Inferior parietal cortex (tissue), 1 donor: ENCODE data around the gene ARHGAP32.

ENCODE experiments used
- DNase-seq: peaks from one replicate; pipeline ENCODE4 v3.0.0-alpha.2; 2016; ENCODE audit errors: extremely low spot score

Gene ARHGAP32

GRCh38 chr11:129192150-129192549, at the start of gene ARHGAP32:
TSS of gene ARHGAP32 (minus strand) at chr11:129192325. CDS start at chr11:129192198, 127 bp downstream.
- DNase-seq, result no peak

- no peak for DNase-seq
These were observed 47.1 kb upstream of the ARHGAP32 start for GRCh38 chr11:129239207-129239606.

- DNase-seq, result no peak
These were observed 45.9 kb upstream of the ARHGAP32 start for GRCh38 chr11:129237880-129238638.

- no peak for DNase-seq
These were observed 45.3 kb upstream of the ARHGAP32 start for GRCh38 chr11:129237456-129237855.

GRCh38 chr11:129236850-129237249, 44.7 kb upstream of the ARHGAP32 start:
- DNase-seq, result no peak

DNA sequence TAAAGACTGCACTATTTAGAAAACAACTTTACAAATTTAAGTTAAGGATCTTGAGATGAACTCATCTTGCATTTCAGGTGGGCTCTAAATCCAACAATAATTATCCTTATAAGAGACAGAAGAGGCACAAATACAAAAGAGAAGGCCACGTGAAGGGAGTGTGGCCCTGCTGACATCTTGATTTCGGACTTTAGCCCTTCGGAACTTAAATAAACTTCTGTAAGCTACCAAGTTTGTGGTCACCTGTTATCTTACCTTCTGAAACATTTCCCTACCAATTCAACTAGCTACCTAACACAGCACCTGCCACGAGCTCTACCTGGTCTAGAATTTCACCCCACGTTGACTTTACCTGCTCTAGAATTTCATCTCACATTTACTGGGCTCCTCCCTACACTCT, 42.9 kb upstream of the ARHGAP32 start:
- no peak for DNase-seq

DNA sequence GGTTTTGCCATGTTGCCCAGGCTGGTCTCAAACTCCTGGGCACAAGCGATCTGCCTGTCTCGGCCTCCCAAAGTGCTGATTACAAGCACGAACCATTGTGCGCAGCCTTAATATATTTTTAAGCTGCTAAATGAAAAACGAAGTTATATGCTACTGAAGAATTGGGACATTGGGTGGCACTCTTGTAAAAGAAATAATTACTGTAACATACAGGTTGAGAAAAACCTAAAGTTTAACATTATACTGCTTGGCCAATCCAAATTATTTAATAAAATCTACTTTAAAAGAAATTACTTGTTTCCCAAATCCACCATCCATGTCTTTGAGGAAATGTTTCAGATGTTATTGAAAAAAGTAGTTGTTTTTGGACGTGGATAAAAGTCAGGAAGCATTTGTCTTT, 37.9 kb upstream of the ARHGAP32 start:
- DNase-seq, result peak; percentile 43

- no peak for DNase-seq
These were observed 34.2 kb upstream of the ARHGAP32 start for GRCh38 chr11:129226207-129226798.

DNA sequence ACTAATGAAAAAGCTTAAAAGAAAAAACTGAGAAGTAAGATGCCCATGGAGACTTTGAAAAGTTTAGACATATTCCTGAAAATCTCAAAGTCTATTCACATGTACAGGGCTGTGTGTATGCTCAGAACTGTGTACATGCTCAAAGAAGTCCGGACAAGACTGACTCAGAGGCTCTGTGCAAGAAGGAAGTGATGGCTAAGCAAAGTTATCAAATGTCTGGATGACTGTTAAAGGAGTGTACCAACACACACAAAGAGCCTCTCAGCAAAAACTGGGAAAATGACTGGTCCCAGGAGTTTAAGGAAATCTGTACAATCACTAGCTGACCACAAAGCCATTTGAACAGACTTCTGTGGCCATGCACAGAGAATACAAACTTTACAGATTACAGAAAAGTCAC, 33.1 kb upstream of the ARHGAP32 start:
- DNase-seq, result no peak

DNA sequence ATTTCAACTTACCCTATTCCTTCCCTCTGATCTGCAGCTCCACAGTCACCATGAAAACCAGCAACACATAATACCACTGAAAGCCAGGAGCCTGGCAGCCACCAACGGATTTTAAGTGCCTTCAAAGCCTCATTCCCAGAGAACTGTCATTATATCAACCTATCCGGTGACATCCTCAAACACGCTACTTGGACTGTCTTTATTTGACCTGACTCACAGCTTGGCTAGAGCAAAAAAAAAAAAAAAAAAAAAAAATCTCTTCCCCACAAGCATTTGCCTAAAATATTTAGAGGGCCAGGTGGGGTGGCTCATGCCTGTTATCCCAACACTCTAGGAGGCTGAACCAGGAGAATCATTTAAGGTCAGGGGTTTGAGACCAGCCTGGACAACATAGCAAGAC, 32.4 kb upstream of the ARHGAP32 start:
- DNase-seq, result no peak

DNA sequence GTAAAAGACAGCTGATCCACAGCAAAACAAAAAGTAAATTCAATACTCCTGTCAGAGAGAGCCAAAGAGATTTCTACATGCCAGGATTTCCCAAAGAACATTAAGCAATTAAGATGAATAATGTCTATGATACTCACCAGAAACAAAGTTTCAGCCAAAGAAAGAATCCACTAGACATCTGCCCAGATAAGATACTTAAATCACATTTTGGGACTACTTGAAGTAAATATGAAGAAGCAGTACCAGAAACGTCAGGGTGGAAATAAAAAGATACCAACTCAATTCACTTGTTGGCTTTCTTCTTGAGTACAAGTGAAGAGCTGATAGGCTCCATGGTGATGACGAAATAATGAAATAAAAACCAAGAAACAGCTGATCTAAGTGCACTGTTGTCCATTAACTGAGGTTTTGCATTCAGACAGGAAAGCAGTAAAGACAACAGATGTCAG, 31.6 kb upstream of the ARHGAP32 start:
- no peak for DNase-seq

DNA sequence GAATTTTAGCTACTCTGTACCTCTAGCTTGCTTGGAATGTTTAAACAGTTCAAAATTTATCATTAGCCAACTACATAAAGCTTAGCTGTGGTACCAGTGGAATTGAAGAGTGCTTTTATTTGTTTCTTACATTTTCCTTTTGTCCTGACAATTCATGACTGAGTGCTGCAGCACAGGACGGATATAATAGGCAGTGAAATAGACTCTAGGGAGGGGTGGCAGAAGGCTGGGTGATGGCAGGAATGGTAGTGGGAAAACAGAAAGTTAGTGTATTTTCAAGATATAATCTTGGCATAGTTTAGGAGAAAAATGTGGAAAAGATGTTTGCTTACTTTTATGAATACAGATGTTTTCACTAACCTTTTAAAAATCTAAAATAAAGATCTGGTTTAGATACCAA, 31.1 kb upstream of the ARHGAP32 start:
- DNase-seq, result no peak

DNA sequence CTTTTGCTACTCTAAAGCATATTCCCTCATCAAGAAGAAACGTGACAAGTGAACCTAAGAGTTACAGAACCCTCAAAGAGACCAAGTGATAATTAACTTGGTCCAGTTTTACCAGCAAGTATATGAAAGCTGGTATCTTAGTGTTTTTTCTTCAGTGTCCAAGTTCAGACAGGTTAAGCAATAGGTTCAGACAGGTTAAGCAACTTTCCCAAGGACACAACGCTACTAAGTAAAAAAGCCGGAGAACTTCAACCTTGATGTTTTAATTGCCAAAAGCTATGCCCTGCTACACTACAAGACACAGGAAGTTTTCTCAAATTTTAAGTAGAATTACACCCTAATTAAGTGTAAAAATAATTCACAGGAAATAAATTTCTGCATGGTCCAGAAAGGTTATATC, 30.0 kb upstream of the ARHGAP32 start:
- DNase-seq, result no peak

- DNase-seq, result no peak
These were observed 23.6 kb upstream of the ARHGAP32 start for GRCh38 chr11:129215506-129216245.

GRCh38 chr11:129214710-129215295, 22.7 kb upstream of the ARHGAP32 start:
- DNase-seq, result no peak

GRCh38 chr11:129213261-129213660, 21.1 kb upstream of the ARHGAP32 start:
- DNase-seq, result no peak

DNA sequence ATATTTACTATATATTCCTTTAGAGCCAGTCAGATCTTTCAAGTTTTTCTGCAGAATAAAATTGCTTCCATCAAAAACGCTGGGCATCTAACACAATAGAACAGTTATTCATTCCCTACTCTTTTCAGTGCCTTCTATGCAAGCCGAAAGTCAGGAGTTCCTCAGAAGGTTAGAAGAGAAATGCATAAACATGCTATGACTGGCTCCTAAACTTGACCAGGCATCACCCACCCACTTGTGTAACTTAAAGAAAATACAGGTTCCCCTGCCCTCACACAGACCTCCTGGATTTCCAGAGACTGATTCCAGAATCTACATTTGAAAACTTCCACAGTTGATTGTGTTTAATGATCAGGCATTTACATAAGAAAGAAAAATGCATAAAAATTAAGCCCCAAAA, 19.3 kb upstream of the ARHGAP32 start:
- no peak for DNase-seq

GRCh38 chr11:129210831-129211181, 18.7 kb upstream of the ARHGAP32 start:
- no peak for DNase-seq

DNA sequence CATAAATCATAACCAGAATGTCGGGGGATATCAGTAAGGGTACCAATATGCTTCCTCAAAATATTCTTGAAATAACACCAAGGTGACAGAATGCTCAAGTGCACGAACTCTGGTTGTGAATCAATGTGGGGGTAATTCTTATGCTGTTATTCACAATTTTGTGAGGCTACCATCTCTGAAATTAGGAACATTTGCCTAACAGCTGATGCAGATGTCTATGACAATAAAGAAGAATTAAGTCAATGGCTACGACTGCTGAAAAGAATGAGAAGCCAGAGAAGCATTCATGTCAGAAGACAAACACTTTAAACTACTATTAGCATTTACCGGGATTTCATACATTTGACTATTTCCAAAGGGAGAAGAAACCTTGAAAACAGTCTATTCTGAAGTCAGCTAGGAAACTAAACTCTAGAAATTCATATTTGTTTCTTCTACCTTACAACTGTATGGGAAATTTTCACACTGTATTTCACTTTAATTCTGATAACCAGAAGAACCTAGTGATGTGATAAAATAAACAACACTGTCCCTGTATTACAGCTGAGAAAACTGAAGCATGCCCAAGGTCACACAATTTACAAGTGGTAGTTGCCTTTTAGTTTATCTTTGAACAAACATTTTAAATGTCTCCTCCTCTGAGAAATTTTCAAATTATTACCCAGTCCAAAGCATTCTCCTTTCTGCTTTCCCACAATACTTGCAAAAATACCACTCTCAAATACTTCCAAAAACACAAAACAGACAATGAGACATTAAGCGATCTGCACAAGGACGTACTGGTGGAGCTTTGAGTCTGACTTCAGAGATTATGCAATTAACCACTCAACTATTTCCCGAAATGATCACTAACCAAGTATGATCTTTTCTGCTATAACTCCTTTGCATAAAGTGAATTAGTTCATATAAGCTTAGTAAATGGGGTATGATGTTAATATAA, 18.0 kb upstream of the ARHGAP32 start:
- no peak for DNase-seq

DNA sequence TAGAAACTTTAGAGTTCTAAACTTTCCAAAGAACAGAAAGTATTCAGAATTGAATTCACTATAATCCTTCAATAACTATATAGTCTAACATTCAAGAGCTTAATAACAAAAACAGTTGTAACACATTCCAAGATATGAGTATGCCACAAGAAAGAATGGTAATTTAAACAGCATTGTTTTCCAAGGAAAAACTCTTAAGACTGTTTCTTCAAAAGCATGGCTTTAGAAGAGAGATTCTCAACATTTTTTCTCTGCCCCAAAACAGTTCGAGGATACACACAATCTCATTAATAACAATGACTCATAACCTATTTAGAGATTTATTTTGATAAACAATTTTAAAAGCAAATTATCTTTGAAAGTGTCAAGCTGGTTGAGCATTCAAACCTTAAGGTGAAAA, 16.7 kb upstream of the ARHGAP32 start:
- no peak for DNase-seq

DNA sequence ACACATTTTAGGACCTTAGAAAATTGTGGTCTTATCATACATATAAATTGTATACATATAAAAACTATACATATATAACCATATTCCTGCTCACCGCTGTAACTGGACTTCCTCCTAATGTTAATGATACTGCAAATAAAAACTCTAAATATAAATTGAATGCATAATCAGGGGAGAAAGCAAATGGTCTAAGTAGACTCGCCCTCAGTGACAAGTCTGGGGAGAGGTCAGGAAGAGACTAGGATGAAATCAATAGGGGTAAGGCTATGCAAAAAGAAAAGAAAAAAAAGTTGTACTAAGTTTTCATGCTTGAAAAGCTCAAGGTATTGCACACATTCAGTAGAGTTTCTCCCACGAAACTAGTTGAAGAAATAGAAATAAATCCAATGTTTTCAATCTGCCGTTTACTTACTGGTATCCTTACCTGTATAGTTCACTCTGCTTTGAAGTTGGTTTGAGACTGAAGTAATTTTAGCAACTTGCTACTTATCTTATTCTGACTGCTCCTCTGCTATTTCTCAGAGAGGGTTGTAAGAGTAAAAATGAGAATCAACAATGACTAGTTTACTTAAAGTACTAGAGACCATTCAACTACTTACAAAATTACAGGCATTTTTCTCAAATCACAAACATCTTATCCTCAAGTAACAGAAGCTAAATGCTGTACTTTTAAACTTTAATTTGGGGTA, 12.2 kb upstream of the ARHGAP32 start:
- DNase-seq, result no peak
